ENCODE data around the gene ZNF618. TPM values are rescaled to one million over a fixed set of nuclear protein-coding genes. Genes with fewer than 3 reads are reported as not detected.

Gene ZNF618
- total and polyA plus RNA-seq, 2 experiments from 2014 or later, result 10.2 to 14.0 TPM

GRCh38 chr9:113931777-113932176 is 55.7 kb downstream of the ZNF618 start:
- H3K4me3 ChIP-seq, result no peak overlapping the region
- H3K36me3 ChIP-seq (replicated peaks; ENCODE audit: insufficient read depth, low read depth), result no peaks in the 10 kb centered on the region
- H3K9me2 ChIP-seq (replicated peaks; ENCODE audit: insufficient read depth), result no peaks in the 10 kb centered on the region
- H3K27me3 ChIP-seq, result no peaks in the 10 kb centered on the region
- DNase-seq (ENCODE audit: low spot score), result no peak
- TF ChIP-seq EZH2phosphoT487 (IDR thresholded peaks at IDR 0.05; ENCODE audit: low read depth, severe bottlenecking, unreplicated experiment) (no peak), CTCF (IDR thresholded peaks at IDR 0.05; ENCODE audit: poor library complexity) (no peak), EZH2 (IDR thresholded peaks at IDR 0.05; ENCODE audit: borderline replicate concordance) (no peak)
- H3K79me2 ChIP-seq, result peaks cover 77% of the 10 kb centered on the region
- H3K9me3 ChIP-seq (ENCODE audit: low read depth), result no peaks in the 10 kb centered on the region
- WGBS (ENCODE audit: low lambda C conversion rate, missing lambda C conversion rate), result 89% methylated on average over 4 of the region's 4 CpGs
- no peak overlapping the region for H3K27ac ChIP-seq
- no peak overlapping the region for H3K4me2 ChIP-seq
- peaks cover 12% of the 10 kb centered on the region for H4K20me1 ChIP-seq (ENCODE audit: insufficient read depth, poor library complexity, severe bottlenecking)
- H2AFZ ChIP-seq, result no peak overlapping the region
- no peaks in the 10 kb centered on the region for H3K4me1 ChIP-seq (ENCODE audit: insufficient read depth)

- H3K4me1 ChIP-seq (ENCODE audit: insufficient read depth), result no peaks in the 10 kb centered on the region
- H4K20me1 ChIP-seq (ENCODE audit: insufficient read depth, poor library complexity, severe bottlenecking), result peaks cover 18% of the 10 kb centered on the region
- H3K27ac ChIP-seq, result no peak overlapping the region
- no peak overlapping the region for H3K4me3 ChIP-seq
- no peak overlapping the region for H2AFZ ChIP-seq
- TF ChIP-seq EZH2phosphoT487 (IDR thresholded peaks at IDR 0.05; ENCODE audit: low read depth, severe bottlenecking, unreplicated experiment) (no peak), CTCF (IDR thresholded peaks at IDR 0.05; ENCODE audit: poor library complexity) (no peak), EZH2 (IDR thresholded peaks at IDR 0.05; ENCODE audit: borderline replicate concordance) (no peak)
- H3K27me3 ChIP-seq, result no peaks in the 10 kb centered on the region
- peaks cover 71% of the 10 kb centered on the region for H3K79me2 ChIP-seq
- H3K36me3 ChIP-seq (replicated peaks; ENCODE audit: insufficient read depth, low read depth), result no peaks in the 10 kb centered on the region
- H3K4me2 ChIP-seq, result no peak overlapping the region
- H3K9me2 ChIP-seq (replicated peaks; ENCODE audit: insufficient read depth), result no peaks in the 10 kb centered on the region
- DNase-seq (ENCODE audit: low spot score), result no peak
- WGBS (ENCODE audit: low lambda C conversion rate, missing lambda C conversion rate), result 96% methylated on average over 8 of the region's 8 CpGs
- no peaks in the 10 kb centered on the region for H3K9me3 ChIP-seq (ENCODE audit: low read depth)
These were observed 56.9 kb downstream of the ZNF618 start for GRCh38 chr9:113932906-113933584.

- DNase-seq (ENCODE audit: low spot score), result no peak
- Histone ChIP-seq H3K36me3 (replicated peaks; ENCODE audit: insufficient read depth, low read depth) (no peaks in the 10 kb centered on the region), H4K20me1 (ENCODE audit: insufficient read depth, poor library complexity, severe bottlenecking) (peaks cover 18% of the 10 kb centered on the region), H3K4me2 (no peak overlapping the region), H3K27me3 (no peaks in the 10 kb centered on the region), H3K27ac (no peak overlapping the region), H3K79me2 (peaks cover 70% of the 10 kb centered on the region), H3K4me3 (no peak overlapping the region), H2AFZ (no peak overlapping the region), H3K9me2 (replicated peaks; ENCODE audit: insufficient read depth) (no peaks in the 10 kb centered on the region), H3K9me3 (ENCODE audit: low read depth) (no peaks in the 10 kb centered on the region), H3K4me1 (ENCODE audit: insufficient read depth) (no peaks in the 10 kb centered on the region)
- TF ChIP-seq EZH2phosphoT487 (IDR thresholded peaks at IDR 0.05; ENCODE audit: low read depth, severe bottlenecking, unreplicated experiment) (no peak), CTCF (IDR thresholded peaks at IDR 0.05; ENCODE audit: poor library complexity) (no peak), EZH2 (IDR thresholded peaks at IDR 0.05; ENCODE audit: borderline replicate concordance) (no peak)
These were observed 57.6 kb downstream of the ZNF618 start for GRCh38 chr9:113933671-113934070.
